Measurements from ENCODE around the gene KMT2C. TPM values are rescaled to one million over a fixed set of nuclear protein-coding genes. Genes with fewer than 3 reads are reported as not detected.

KMT2C gene
- total and polyA plus RNA-seq, 8 donors = 5.0 to 248 (median 80.1) TPM

DNA sequence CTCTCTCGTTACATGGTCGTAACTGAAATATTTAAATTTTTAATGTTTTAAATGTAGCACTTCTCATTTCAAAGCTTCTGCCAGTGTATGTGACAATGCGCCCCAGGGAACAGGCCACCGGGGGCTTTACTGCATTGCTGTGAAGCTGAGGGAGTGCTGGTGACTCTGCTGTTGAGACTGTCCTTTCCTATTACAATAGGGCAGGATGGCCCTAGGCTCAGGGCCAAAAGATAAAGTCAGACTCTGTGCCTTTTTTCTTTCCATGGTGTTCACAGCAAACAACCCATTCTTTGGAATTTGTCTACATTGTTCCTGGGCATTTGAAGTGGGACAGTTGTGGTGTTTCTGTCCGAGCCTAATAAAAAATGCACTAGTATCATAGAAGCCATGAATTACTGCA is 303.0 kb downstream of the KMT2C start:
- H3K36me3 ChIP-seq = peaks cover 39 to 90% (median 84%) of the 10 kb centered on the region in 4 donors
- TF ChIP-seq POLR2AphosphoS5 (IDR thresholded peaks at IDR 0.05) = no peak
- TF ChIP-seq, protein P1, sequence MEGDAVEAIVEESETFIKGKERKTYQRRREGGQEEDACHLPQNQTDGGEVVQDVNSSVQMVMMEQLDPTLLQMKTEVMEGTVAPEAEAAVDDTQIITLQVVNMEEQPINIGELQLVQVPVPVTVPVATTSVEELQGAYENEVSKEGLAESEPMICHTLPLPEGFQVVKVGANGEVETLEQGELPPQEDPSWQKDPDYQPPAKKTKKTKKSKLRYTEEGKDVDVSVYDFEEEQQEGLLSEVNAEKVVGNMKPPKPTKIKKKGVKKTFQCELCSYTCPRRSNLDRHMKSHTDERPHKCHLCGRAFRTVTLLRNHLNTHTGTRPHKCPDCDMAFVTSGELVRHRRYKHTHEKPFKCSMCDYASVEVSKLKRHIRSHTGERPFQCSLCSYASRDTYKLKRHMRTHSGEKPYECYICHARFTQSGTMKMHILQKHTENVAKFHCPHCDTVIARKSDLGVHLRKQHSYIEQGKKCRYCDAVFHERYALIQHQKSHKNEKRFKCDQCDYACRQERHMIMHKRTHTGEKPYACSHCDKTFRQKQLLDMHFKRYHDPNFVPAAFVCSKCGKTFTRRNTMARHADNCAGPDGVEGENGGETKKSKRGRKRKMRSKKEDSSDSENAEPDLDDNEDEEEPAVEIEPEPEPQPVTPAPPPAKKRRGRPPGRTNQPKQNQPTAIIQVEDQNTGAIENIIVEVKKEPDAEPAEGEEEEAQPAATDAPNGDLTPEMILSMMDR (IDR thresholded peaks at IDR 0.05) = no peak
- no peak for TF ChIP-seq EP300 (IDR thresholded peaks at IDR 0.05)
- no peak for TF ChIP-seq POLR2A (IDR thresholded peaks at IDR 0.05)

DNA sequence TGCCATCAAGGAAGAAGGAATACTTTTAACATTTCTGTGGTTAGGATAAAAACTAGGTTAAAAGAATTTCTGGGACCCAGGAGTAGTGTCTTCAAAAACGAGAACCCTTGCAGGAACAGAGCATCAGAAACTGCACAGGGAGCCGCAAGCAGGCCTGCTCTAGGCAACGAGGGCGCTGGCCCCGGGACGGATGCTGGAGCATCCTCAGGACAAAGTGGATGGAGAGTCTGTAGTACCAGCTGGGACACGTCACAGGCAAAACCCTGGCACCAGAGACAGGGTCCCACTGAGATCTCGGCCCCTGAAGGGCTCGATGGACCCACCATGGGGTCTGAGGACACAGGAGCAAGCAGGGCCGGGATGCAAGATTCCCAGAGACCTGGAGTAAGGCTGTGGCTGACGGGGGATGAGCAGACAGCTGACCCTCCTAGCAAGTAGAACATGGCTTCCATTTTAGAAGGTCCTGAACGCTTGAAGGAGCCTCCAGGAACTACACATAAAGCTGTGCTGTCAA is 303.8 kb downstream of the KMT2C start:
- H3K4me1 ChIP-seq = peaks cover 0 to 8% (median 0%) of the 10 kb centered on the region in 4 donors
- intact Hi-C loops (cut with DNase I; ENCODE audit: low total_unique reads) = no loop called here
- peaks cover 38 to 90% (median 84%) of the 10 kb centered on the region in 4 donors for H3K36me3 ChIP-seq
- H3K27ac ChIP-seq = no peak overlapping the region
- H3K9me3 ChIP-seq = no peaks in the 10 kb centered on the region
- H3K4me3 ChIP-seq = no peak overlapping the region
- TF ChIP-seq, protein P1 (IDR thresholded peaks at IDR 0.05) = no peak
- no peak for TF ChIP-seq EP300 (IDR thresholded peaks at IDR 0.05)
- TF ChIP-seq POLR2A (IDR thresholded peaks at IDR 0.05) = no peak
- no peak for TF ChIP-seq POLR2AphosphoS5 (IDR thresholded peaks at IDR 0.05)
- WGBS, 5 donors = 92 to 93% (median 93%) methylated on average over 9 to 12 of the region's 12 CpGs
- no peak for DNase-seq
- no peaks in the 10 kb centered on the region for H3K27me3 ChIP-seq

More for the DNA sequence above, 303.0 kb downstream of the KMT2C start:
- DNase-seq = no peak
- H3K9me3 ChIP-seq = no peaks in the 10 kb centered on the region
- H3K27me3 ChIP-seq = no peaks in the 10 kb centered on the region
- 86 to 93% (median 91%) methylated on average over 5 of the region's 5 CpGs for WGBS, 5 donors
- H3K4me1 ChIP-seq = peaks cover 0 to 8% (median 0%) of the 10 kb centered on the region in 4 donors
- intact Hi-C loops (cut with DNase I; ENCODE audit: low total_unique reads) = no loop called here
- no peak overlapping the region for H3K27ac ChIP-seq
- no peak overlapping the region for H3K4me3 ChIP-seq

DNA sequence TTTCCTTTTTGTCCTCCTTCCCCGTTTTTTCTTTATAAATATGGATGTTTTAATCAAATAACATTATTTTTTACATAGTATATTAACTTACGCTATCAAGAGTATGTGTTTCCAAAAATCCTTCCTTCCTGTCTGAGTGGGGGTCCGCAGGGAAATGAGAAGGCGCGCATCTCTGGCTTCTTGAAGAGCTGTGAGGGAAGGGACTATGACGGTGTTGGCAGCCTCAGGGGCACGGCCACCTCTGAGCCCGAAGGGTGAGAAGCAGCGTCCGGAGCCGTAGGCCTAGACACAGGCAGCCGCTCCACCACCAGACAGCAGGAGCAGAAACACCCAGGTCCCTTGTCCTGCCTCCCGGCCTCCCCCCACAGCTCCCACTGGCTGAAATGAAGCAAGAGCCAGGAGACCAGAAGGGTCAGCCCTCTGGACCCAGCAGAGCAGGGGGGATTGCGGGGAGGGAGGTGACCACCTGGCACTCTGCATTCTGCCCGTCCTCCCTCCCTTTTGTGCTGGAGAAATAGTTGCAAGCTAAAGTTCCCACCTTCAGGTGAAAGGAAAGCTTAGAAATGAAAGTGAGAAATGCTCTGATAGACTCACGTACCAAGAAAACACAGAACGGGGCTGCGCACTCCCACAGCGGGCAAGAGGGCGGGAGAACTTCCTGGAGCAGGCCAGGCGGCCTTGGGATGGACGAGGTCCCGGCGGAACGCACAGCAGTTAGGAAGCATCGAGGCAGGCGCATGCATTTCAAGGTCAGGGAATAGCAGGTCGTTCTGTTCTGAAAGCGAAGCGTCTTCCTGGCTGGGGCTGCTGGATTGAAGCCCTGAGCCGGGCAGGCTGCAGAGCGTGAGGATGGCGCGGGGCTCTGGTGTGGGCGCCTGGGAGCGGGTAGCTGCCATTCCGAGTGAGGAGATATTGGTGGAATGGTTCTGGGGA is 304.9 kb downstream of the KMT2C start:
- intact Hi-C loops (cut with DNase I; ENCODE audit: low total_unique reads) = no loop called here
- TF ChIP-seq EP300 (IDR thresholded peaks at IDR 0.05) (no peak), POLR2A (IDR thresholded peaks at IDR 0.05) (no peak), POLR2AphosphoS5 (IDR thresholded peaks at IDR 0.05) (no peak)
- TF ChIP-seq, protein P1 (IDR thresholded peaks at IDR 0.05) = no peak
- Histone ChIP-seq H3K4me1 (no peaks in the 10 kb centered on the region), H3K27me3 (no peaks in the 10 kb centered on the region), H3K9me3 (no peaks in the 10 kb centered on the region), H3K27ac (no peak overlapping the region), H3K4me3 (no peak overlapping the region), H3K36me3 (peaks cover 38 to 90% (median 85%) of the 10 kb centered on the region in 4 donors)
- WGBS, 5 donors = 95 to 97% (median 96%) methylated on average over 33 to 37 of the region's 37 CpGs
- no peak for DNase-seq

DNA sequence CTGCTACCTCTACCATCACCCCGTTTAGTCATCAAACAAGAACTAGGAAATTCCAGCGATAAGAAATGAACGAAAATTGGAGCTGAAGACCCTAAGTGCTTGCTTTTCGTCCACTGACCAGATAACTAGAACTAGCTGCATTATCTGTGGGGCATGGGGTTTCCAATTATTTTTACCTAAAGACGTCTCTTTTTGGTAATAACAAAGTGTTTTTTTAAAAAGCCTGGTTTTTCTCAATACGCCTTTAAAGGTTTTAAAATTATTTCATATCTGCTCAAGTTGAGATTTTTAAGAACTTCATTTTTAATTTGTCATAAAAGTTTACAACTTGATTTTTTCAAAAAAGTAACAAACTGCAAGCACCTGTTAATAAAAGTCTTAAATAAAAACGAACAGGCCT is 306.1 kb downstream of the KMT2C start:
- Histone ChIP-seq H3K4me1 (no peaks in the 10 kb centered on the region), H3K36me3 (peaks cover 38 to 97% (median 88%) of the 10 kb centered on the region in 4 donors), H3K27ac (no peak overlapping the region), H3K9me3 (peaks cover 0 to 5% (median 0%) of the 10 kb centered on the region in 4 donors), H3K4me3 (no peak overlapping the region), H3K27me3 (no peaks in the 10 kb centered on the region)
- 95 to 96% (median 95%) methylated on average over 7 of the region's 7 CpGs for WGBS, 5 donors
- TF ChIP-seq EP300 (IDR thresholded peaks at IDR 0.05) (no peak), POLR2AphosphoS5 (IDR thresholded peaks at IDR 0.05) (no peak), POLR2A (IDR thresholded peaks at IDR 0.05) (no peak)
- TF ChIP-seq, protein P1 (IDR thresholded peaks at IDR 0.05) = no peak
- intact Hi-C loops (cut with DNase I; ENCODE audit: low total_unique reads) = no loop called here
- no peak for DNase-seq

Data from stomach (tissue), 9 donors.